PC-9 (cell line): ENCODE results near the gene PRM2. TPM values are rescaled to one million over a fixed set of nuclear protein-coding genes. Genes with fewer than 3 reads are reported as not detected.

Experiments
- Bru-seq: library from RNA; stranded (reverse); fragments of 400-500 nt; gene quantifications from one replicate; lab custom pipeline; 2021; lab: Mats Ljungman, UMichigan
- BruChase-seq, 2 experiments: library from RNA; stranded (reverse); fragments of 400-500 nt; gene quantifications; one replicate each; lab custom pipeline; 2021; lab: Mats Ljungman, UMichigan
- BruUV-seq: library from RNA; stranded (reverse); fragments of 400-500 nt; replicated peaks from 2 replicates; lab custom pipeline; 2021; lab: Mats Ljungman, UMichigan
- CTCF ChIA-PET: fragments of 300-600 bp; sonication (Branson Sonifier 250); formaldehyde crosslinking; loops from one replicate; lab custom pipeline; 2022; ENCODE audit warnings: antibody characterized with exemption; lab: Charles Lee
- POLR2A ChIA-PET: fragments of 300-600 bp; sonication (Branson Sonifier 250); formaldehyde crosslinking; loops from one replicate; lab custom pipeline; 2022; ENCODE audit warnings: antibody characterized with exemption; ENCODE audit not compliant: unreplicated experiment; lab: Charles Lee
- DNase-seq, 2 experiments: peaks; one replicate each; pipeline versions ENCODE4 v3.0.0 to v3.0.0-alpha.2; 2015 to 2022; ENCODE audit warnings: mixed read lengths in 1 of 2
- H2AFZ ChIP-seq: fragments of 200-600 bp; sonication (generic); 2 replicates; pipeline ENCODE4 v1.8.1; 2017; ENCODE audit warnings: antibody characterized with exemption
- H3F3A ChIP-seq: fragments of 200-600 bp; sonication (generic); 2 replicates; pipeline ENCODE4 v1.8.1; 2017; ENCODE audit warnings: antibody characterized with exemption, mild to moderate bottlenecking, low read depth; ENCODE audit not compliant: insufficient read depth
- H3K27ac ChIP-seq: fragments of 200-600 bp; sonication (generic); 2 replicates; pipeline ENCODE4 v1.6.1; 2016; ENCODE audit warnings: mixed run types
- H3K27me3 ChIP-seq: fragments of 200-600 bp; sonication (generic); 2 replicates; pipeline ENCODE4 v1.6.1; 2016; ENCODE audit warnings: low read depth, mixed run types; ENCODE audit not compliant: insufficient read depth
- H3K36me3 ChIP-seq: fragments of 200-600 bp; sonication (generic); 2 replicates; pipeline ENCODE4 v1.6.1; 2016; ENCODE audit warnings: low read depth, mixed run types
- H3K4me1 ChIP-seq: fragments of 200-600 bp; sonication (generic); replicated peaks from 2 replicates; pipeline ENCODE4 v1.6.1; 2016; ENCODE audit warnings: mixed run types; ENCODE audit not compliant: insufficient read depth
- H3K4me2 ChIP-seq: fragments of 200-600 bp; sonication (generic); 2 replicates; pipeline ENCODE4 v1.6.1; 2017; ENCODE audit warnings: mixed run types
- H3K4me3 ChIP-seq: fragments of 200-600 bp; sonication (generic); 2 replicates; pipeline ENCODE4 v1.6.1; 2016; ENCODE audit warnings: mixed run types
- H3K79me2 ChIP-seq: fragments of 200-600 bp; sonication (generic); 2 replicates; pipeline ENCODE4 v1.6.1; 2017; ENCODE audit warnings: low read depth, mixed run types
- H3K9me2 ChIP-seq: fragments of 200-600 bp; sonication (generic); 2 replicates; pipeline ENCODE4 v1.8.1; 2017; ENCODE audit warnings: mild to moderate bottlenecking; ENCODE audit not compliant: insufficient read depth
- H3K9me3 ChIP-seq: fragments of 200-600 bp; sonication (generic); 2 replicates; pipeline ENCODE4 v1.8.1; 2016; ENCODE audit warnings: low read depth; ENCODE audit not compliant: insufficient read depth
- H4K20me1 ChIP-seq: fragments of 200-600 bp; sonication (generic); 2 replicates; pipeline ENCODE4 v1.8.1; 2017; ENCODE audit not compliant: insufficient read depth
- CTCF ChIP-seq: fragments of 200-600 bp; sonication (generic); conservative IDR thresholded peaks from 2 replicates; pipeline ENCODE4 v1.6.1; 2017; ENCODE audit warnings: mixed run types, antibody characterized with exemption, mild to moderate bottlenecking, moderate library complexity
- EZH2 ChIP-seq: fragments of 200-600 bp; sonication (generic); IDR thresholded peaks from 2 replicates; pipeline ENCODE4 v1.8.0; 2017; ENCODE audit warnings: antibody characterized with exemption, low read depth
- intact Hi-C: fragments of 100-400 bp; cut with micrococcal nuclease; formaldehyde crosslinking; loops from one replicate; pipeline ENCODE4 v1.10.0; 2022; ENCODE audit not compliant: unreplicated experiment
- long read RNA-seq: library from polyadenylated mRNA; stranded (forward); transcript quantifications from one replicate; pipeline ENCODE4 v2.0.0, GENCODE V29; 2022
- total RNA-seq: library from RNA; stranded (reverse); gene quantifications from 2 replicates; pipeline ENCODE4 v1.2.3, GENCODE V29; 2021

Gene PRM2, protein sequence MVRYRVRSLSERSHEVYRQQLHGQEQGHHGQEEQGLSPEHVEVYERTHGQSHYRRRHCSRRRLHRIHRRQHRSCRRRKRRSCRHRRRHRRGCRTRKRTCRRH
- total RNA-seq (not detected in 2 replicates), Bru-seq, nascent RNA (not detected), BruChase-seq, experiment 1, labeled RNA remaining after a 2-hour chase (not detected), BruChase-seq, experiment 2, labeled RNA remaining after a 6-hour chase (not detected)
- long read RNA-seq = 0 reads

DNA sequence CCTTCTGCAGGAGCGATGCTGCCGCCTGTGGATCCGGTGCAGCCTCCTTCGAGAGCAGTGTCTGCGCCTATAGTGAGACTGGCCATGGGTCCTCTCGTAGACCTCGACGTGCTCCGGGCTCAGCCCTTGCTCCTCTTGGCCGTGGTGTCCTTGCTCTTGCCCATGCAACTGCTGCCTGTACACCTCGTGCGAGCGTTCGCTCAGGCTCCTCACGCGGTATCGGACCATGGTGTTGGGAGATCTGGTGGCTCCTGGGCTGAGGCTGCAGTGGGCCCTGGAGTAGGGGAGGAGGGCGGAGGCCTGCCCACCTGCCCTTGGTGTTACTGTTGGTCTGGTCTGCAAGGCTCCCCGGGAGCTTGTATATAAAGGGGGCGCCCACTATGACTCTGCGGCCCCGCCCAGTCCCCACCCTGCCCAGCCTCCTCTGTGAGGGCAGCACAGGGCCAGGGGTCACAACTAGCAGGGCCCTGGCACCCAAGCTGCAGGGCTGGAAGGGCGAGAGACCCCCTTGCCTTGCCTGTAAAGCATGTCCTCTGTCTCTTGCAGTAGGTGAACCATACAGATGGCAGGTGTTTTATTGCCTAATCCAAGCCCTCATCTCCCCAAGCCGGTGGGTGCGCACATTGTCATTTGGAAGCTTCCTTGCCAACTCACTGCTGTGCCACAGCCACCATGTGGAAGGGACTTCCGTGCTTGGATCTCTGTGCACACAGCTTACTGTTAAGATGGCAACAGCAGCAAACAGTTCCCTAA, at the start of gene PRM2:
Gene PRM2 (minus strand): TSS at position 338 of the 753 bp plus-strand sequence. CDS start 110 bp downstream, at position 228.
- CTCF ChIA-PET = no interaction called here
- no peaks in the 10 kb centered on the region for H4K20me1 ChIP-seq
- TF ChIP-seq CTCF (no peak), EZH2 (no peak)
- POLR2A ChIA-PET = interaction anchor here (0.5 to 0.6 kb wide), 4 partner anchors 18 to 76 kb away, joined by 3 to 19 read pairs (median 4); no protein-coding TSS in a partner anchor
- no peaks in the 10 kb centered on the region for H3K9me3 ChIP-seq
- no peak within 1 kb of the TSS for H3K4me2 ChIP-seq
- H3K4me3 ChIP-seq = no peak within 1 kb of the TSS
- H3K9me2 ChIP-seq = no peaks in the 10 kb centered on the region
- BruUV-seq = no TSS peak
- H2AFZ ChIP-seq = no peak within 1 kb of the TSS
- DNase-seq = no peak
- intact Hi-C loops = no loop called here
- no peaks in the 10 kb centered on the region for H3K36me3 ChIP-seq
- no peaks in the 10 kb centered on the region for H3F3A ChIP-seq
- H3K27ac ChIP-seq = no peak within 1 kb of the TSS
- no peaks in the 10 kb centered on the region for H3K27me3 ChIP-seq
- no peaks in the 10 kb centered on the region for H3K79me2 ChIP-seq
- no peaks in the 10 kb centered on the region for H3K4me1 ChIP-seq

GRCh38 chr16:11325404-11326083, 49.3 kb upstream of the PRM2 start:
- no peaks in the 10 kb centered on the region for H3K9me2 ChIP-seq
- POLR2A ChIA-PET = interaction anchor here (0.6 kb wide), 1 partner anchor 28 kb away, joined by 3 read pairs; no protein-coding TSS in a partner anchor
- no peaks in the 10 kb centered on the region for H4K20me1 ChIP-seq
- no peaks in the 10 kb centered on the region for H3K36me3 ChIP-seq
- peaks cover 17% of the 10 kb centered on the region; the same call in 1 of the 2 replicates for H3F3A ChIP-seq
- CTCF ChIA-PET = no interaction called here
- DNase-seq = no peak
- no peaks in the 10 kb centered on the region for H3K79me2 ChIP-seq
- no TSS peak for BruUV-seq
- peaks cover 11% of the 10 kb centered on the region for H3K4me1 ChIP-seq
- no peak for TF ChIP-seq EZH2
- TF ChIP-seq CTCF = no peak
- no peak overlapping the region for H3K4me2 ChIP-seq
- no peaks in the 10 kb centered on the region for H3K27me3 ChIP-seq
- H3K27ac ChIP-seq = no peak overlapping the region
- H2AFZ ChIP-seq = no peak overlapping the region
- intact Hi-C loops = loop anchor here (5.0 kb wide), 1 partner anchor 68 kb away; the partner anchor contains the start of gene SOCS1
- H3K4me3 ChIP-seq = no peak overlapping the region
- no peaks in the 10 kb centered on the region for H3K9me3 ChIP-seq
